GM12878 (cell line): Measurements from ENCODE around the gene KIAA2012. TPM values are rescaled to one million over a fixed set of nuclear protein-coding genes. Genes with fewer than 3 reads are reported as not detected.

Experiments used
- ATAC-seq: fragments of 200-7000 bp; cut with Tn5 transposase; 3 replicates; pipeline ENCODE4 v1.9.1; 2020; ENCODE audit warnings: mild to moderate bottlenecking, moderate library complexity
- BruUV-seq: library from RNA; stranded (reverse); fragments of 400-500 nt; replicated peaks from 2 replicates; lab custom pipeline; 2021; lab: Mats Ljungman, UMichigan
- CTCF ChIA-PET: fragments of 300-600 bp; sonication (Branson Sonifier 250); formaldehyde crosslinking; extraction: SDS; loops from one replicate; lab custom pipeline; 2021; ENCODE audit warnings: inconsistent platforms; lab: Yijun Ruan, JAX
- POLR2A ChIA-PET: fragments of 350-600 bp; formaldehyde crosslinking; extraction: SDS; loops from one replicate; lab custom pipeline; 2021; ENCODE audit warnings: inconsistent platforms; lab: Charles Lee
- RAD21 ChIA-PET: fragments of 300-600 bp; sonication (Branson Sonifier 250); formaldehyde crosslinking; loops from one replicate; lab custom pipeline; 2023; ENCODE audit warnings: antibody characterized with exemption; ENCODE audit not compliant: unreplicated experiment; lab: Charles Lee
- SMC1A ChIA-PET: fragments of 300-600 bp; sonication (Branson Sonifier 250); formaldehyde crosslinking; loops from one replicate; lab custom pipeline; 2023; ENCODE audit not compliant: unreplicated experiment, uncharacterized antibody; lab: Charles Lee
- DNase-seq: peaks from one replicate; pipeline ENCODE4 v3.0.0-alpha.2; 2011; ENCODE audit warnings: low read depth, low spot score
- FAIRE-seq: peaks from 3 replicates; lab custom pipeline; 2011; peaks lifted over from hg19 to GRCh38; lab: Jason Lieb, UNC
- H2AFZ ChIP-seq: 2 replicates; pipeline ENCODE4 v1.6.0; 2011; ENCODE audit warnings: low read depth, low read length, control low read depth; ENCODE audit not compliant: control insufficient read depth
- H3K27ac ChIP-seq: 2 replicates; pipeline ENCODE4 v1.5.1; 2011; ENCODE audit warnings: control low read depth; ENCODE audit not compliant: control insufficient read depth, insufficient read depth
- H3K27me3 ChIP-seq, 2 experiments: replicated peaks in 1 of 2; 2 replicates each; pipeline versions ENCODE4 v1.6.0 to v1.6.1; 2011; ENCODE audit warnings: low read length in 1 of 2; ENCODE audit not compliant: control insufficient read depth in 2 of 2, insufficient read depth in 2 of 2
- H3K36me3 ChIP-seq, 2 experiments: 2 replicates each; pipeline ENCODE4 v1.5.1; 2011; ENCODE audit warnings: low read length in 1 of 2; ENCODE audit not compliant: control insufficient read depth in 2 of 2, insufficient read depth in 2 of 2
- H3K4me1 ChIP-seq: 2 replicates; pipeline ENCODE4 v1.6.1; 2011; ENCODE audit warnings: mild to moderate bottlenecking, low read length, moderate library complexity, mixed read lengths; ENCODE audit not compliant: control insufficient read depth, insufficient read depth
- H3K4me2 ChIP-seq: 2 replicates; pipeline ENCODE4 v1.6.0; 2011; ENCODE audit warnings: control low read depth; ENCODE audit not compliant: control insufficient read depth, insufficient read depth
- H3K4me3 ChIP-seq: fragments of 200-600 bp; sonication (generic); 2 replicates; pipeline ENCODE4 v1.5.1; 2016
- H3K79me2 ChIP-seq: 2 replicates; pipeline ENCODE4 v1.6.0; 2011; ENCODE audit warnings: low read length; ENCODE audit not compliant: control insufficient read depth, insufficient read depth
- H3K9ac ChIP-seq: 2 replicates; pipeline ENCODE4 v1.8.0; 2011; ENCODE audit warnings: low read length, control low read depth, mixed read lengths; ENCODE audit not compliant: control insufficient read depth, insufficient read depth
- H3K9me3 ChIP-seq: replicated peaks from 3 replicates; pipeline ENCODE4 v1.5.1; 2011; ENCODE audit warnings: mild to moderate bottlenecking, low read length; ENCODE audit not compliant: control insufficient read depth, insufficient read depth
- H4K20me1 ChIP-seq: 2 replicates; pipeline ENCODE4 v1.6.0; 2011; ENCODE audit not compliant: control insufficient read depth, insufficient read depth
- BRCA1 ChIP-seq: IDR thresholded peaks from 2 replicates; pipeline ENCODE4 v1.6.1; 2011; ENCODE audit warnings: low read depth, low read length, improper control_type of control experiment
- IKZF1 ChIP-seq: fragments of 450-650 bp; conservative IDR thresholded peaks from 2 replicates; pipeline ENCODE4 v1.6.1; 2017; ENCODE audit warnings: antibody characterized with exemption, mild to moderate bottlenecking
- MTA2 ChIP-seq: fragments of 450-650 bp; IDR thresholded peaks from 2 replicates; pipeline ENCODE4 v1.6.1; 2016; ENCODE audit warnings: low read depth, mild to moderate bottlenecking, moderate library complexity
- REST ChIP-seq: IDR thresholded peaks from 2 replicates; pipeline ENCODE4 v1.6.1; 2012; ENCODE audit warnings: mild to moderate bottlenecking, low read depth, low read length
- WGBS: methylation state at CpG from one replicate; pipeline ENCODE4 v1.1.6; 2016; ENCODE audit warnings: low lambda C conversion rate; ENCODE audit not compliant: insufficient replicate concordance, insufficient coverage; ENCODE audit errors: missing lambda C conversion rate; 5-methylcytosine and 5-hydroxymethylcytosine counted together
- in situ Hi-C: fragments of 300-500 bp; cut with MboI; formaldehyde crosslinking; loops from 9 replicates; pipeline ENCODE4 v1.14.3; 2018; ENCODE audit warnings: mixed read lengths
- intact Hi-C: fragments of 100-400 bp; cut with micrococcal nuclease; formaldehyde crosslinking; loops from one replicate; pipeline ENCODE4 v1.14.2; 2022; ENCODE audit not compliant: unreplicated experiment
- polyA plus RNA-seq, 11 experiments: library from polyadenylated mRNA; depleted of rRNA in 4 of 11; unstranded in 6 of 11; stranded (reverse) in 5 of 11; fragments of >200 nt; fragmentation: Nextera tagmentation in 4 of 11; fragmentation: Illumina TruSeq in 1 of 11; extraction: Ambion mirVana in 4 of 11; extraction: Trizol in 1 of 11; gene quantifications; 1 replicate in 1 of 11; 2 replicates in 10 of 11; pipeline versions ENCODE4 v1.2.1 to v1.2.3, GENCODE V29; 2011 to 2016; ENCODE audit warnings: inconsistent platforms in 2 of 11, missing spikeins in 2 of 11, low read depth in 1 of 11
- total RNA-seq, 4 experiments: library from RNA; depleted of rRNA in 3 of 4; stranded (reverse); fragments of >200 nt in 3 of 4; fragmentation: Illumina TruSeq in 1 of 4; extraction: Trizol in 1 of 4; gene quantifications; 2 replicates each; pipeline versions ENCODE4 v1.2.1 to v1.2.3, GENCODE V29; 2013 to 2021
- TF ChIP-seq, protein P1 (sequence below): fragments of 150-350 bp; IDR thresholded peaks from 2 replicates; pipeline ENCODE4 v1.6.1; 2016; ENCODE audit warnings: low read depth, low read length

Gene KIAA2012
- total and polyA plus RNA-seq, 10 of the 15 experiments (the other 5 are each of a cell fraction or from before 2014, with no cell fraction given) = 0.03 TPM; not detected in 9

- 10% methylated on average over 6 of the region's 6 CpGs for WGBS
- ChIA-PET RAD21 (no interaction called here), SMC1A (no interaction called here), CTCF (interaction anchor here (0.7 kb wide), 1 partner anchor 18 kb away, joined by 3 read pairs; no protein-coding TSS in a partner anchor), POLR2A (no interaction called here)
- no peaks in the 10 kb centered on the region for H3K9me3 ChIP-seq
- H3K27me3 ChIP-seq = no peaks in the 10 kb centered on the region; a peak in 1 of 4 replicates
- no peak overlapping the region for H3K27ac ChIP-seq
- no peaks in the 10 kb centered on the region for H4K20me1 ChIP-seq
- TF ChIP-seq BRCA1 = no peak
- TF ChIP-seq MTA2 = no peak
- no peak for TF ChIP-seq REST
- TF ChIP-seq IKZF1 = no peak
- TF ChIP-seq, protein P1, sequence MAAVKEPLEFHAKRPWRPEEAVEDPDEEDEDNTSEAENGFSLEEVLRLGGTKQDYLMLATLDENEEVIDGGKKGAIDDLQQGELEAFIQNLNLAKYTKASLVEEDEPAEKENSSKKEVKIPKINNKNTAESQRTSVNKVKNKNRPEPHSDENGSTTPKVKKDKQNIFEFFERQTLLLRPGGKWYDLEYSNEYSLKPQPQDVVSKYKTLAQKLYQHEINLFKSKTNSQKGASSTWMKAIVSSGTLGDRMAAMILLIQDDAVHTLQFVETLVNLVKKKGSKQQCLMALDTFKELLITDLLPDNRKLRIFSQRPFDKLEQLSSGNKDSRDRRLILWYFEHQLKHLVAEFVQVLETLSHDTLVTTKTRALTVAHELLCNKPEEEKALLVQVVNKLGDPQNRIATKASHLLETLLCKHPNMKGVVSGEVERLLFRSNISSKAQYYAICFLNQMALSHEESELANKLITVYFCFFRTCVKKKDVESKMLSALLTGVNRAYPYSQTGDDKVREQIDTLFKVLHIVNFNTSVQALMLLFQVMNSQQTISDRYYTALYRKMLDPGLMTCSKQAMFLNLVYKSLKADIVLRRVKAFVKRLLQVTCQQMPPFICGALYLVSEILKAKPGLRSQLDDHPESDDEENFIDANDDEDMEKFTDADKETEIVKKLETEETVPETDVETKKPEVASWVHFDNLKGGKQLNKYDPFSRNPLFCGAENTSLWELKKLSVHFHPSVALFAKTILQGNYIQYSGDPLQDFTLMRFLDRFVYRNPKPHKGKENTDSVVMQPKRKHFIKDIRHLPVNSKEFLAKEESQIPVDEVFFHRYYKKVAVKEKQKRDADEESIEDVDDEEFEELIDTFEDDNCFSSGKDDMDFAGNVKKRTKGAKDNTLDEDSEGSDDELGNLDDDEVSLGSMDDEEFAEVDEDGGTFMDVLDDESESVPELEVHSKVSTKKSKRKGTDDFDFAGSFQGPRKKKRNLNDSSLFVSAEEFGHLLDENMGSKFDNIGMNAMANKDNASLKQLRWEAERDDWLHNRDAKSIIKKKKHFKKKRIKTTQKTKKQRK = no peak
- no peak overlapping the region for H3K9ac ChIP-seq
- intact Hi-C loops (no loop called here), in situ Hi-C loops (no loop called here)
- ATAC-seq = no peak
- H3K4me3 ChIP-seq = no peak overlapping the region
- H3K36me3 ChIP-seq = no peaks in the 10 kb centered on the region
- FAIRE-seq = no peak
- no TSS peak for BruUV-seq
- no peak for DNase-seq
- no peaks in the 10 kb centered on the region for H3K79me2 ChIP-seq
- no peak overlapping the region for H3K4me2 ChIP-seq
- peak overlapping the region; percentile 15 for H2AFZ ChIP-seq
- no peaks in the 10 kb centered on the region for H3K4me1 ChIP-seq
Measured at GRCh38 chr2:202196727-202197126, 123.7 kb downstream of the KIAA2012 start.
